Glutamatergic neuron (in vitro differentiated cells): ENCODE results near the gene EYS. TPM values are rescaled to one million over a fixed set of nuclear protein-coding genes. Genes with fewer than 3 reads are reported as not detected.

Experiments
- DNase-seq: peaks from one replicate; pipeline ENCODE4 v3.0.0; 2022
- H3K27ac Mint-ChIP-seq: one replicate; pipeline ENCODE4 v1.8.0; 2020; ENCODE audit warnings: mild to moderate bottlenecking, mixed read lengths, inconsistent platforms; ENCODE audit not compliant: unreplicated experiment
- H3K27me3 Mint-ChIP-seq: one replicate; pipeline ENCODE4 v1.8.0; 2020; ENCODE audit warnings: mild to moderate bottlenecking, moderate library complexity, mixed read lengths, inconsistent platforms; ENCODE audit not compliant: unreplicated experiment
- H3K36me3 Mint-ChIP-seq: one replicate; pipeline ENCODE4 v1.8.0; 2020; ENCODE audit warnings: mild to moderate bottlenecking, mixed read lengths, inconsistent platforms; ENCODE audit not compliant: unreplicated experiment
- H3K4me1 Mint-ChIP-seq: one replicate; pipeline ENCODE4 v1.8.0; 2020; ENCODE audit warnings: mild to moderate bottlenecking, low read depth, mixed read lengths, inconsistent platforms; ENCODE audit not compliant: unreplicated experiment
- H3K4me3 Mint-ChIP-seq: one replicate; pipeline ENCODE4 v1.8.0; 2020; ENCODE audit warnings: mild to moderate bottlenecking, mixed read lengths, inconsistent platforms; ENCODE audit not compliant: unreplicated experiment
- H3K9me3 Mint-ChIP-seq: one replicate; pipeline ENCODE4 v1.8.0; 2020; ENCODE audit warnings: mild to moderate bottlenecking, moderate library complexity, mixed read lengths, inconsistent platforms; ENCODE audit not compliant: unreplicated experiment
- total RNA-seq: library from RNA; stranded (reverse); fragmentation: NEBNext Ultra II Directional; extraction: Animal tissue kit (Norgen Biotek cat#: 25700); gene quantifications from one replicate; pipeline ENCODE4 v1.2.1, GENCODE V29; 2021; ENCODE audit not compliant: unreplicated experiment
- TF ChIP-seq, protein P1 (sequence below): fragments of 200-600 bp; sonication (generic); IDR thresholded peaks from one replicate; pipeline ENCODE4 v1.5.0; 2021; ENCODE audit not compliant: partially characterized antibody, unreplicated experiment

The EYS gene
- total RNA-seq, 1 donor from 2014 or later = 13.2 TPM

DNA sequence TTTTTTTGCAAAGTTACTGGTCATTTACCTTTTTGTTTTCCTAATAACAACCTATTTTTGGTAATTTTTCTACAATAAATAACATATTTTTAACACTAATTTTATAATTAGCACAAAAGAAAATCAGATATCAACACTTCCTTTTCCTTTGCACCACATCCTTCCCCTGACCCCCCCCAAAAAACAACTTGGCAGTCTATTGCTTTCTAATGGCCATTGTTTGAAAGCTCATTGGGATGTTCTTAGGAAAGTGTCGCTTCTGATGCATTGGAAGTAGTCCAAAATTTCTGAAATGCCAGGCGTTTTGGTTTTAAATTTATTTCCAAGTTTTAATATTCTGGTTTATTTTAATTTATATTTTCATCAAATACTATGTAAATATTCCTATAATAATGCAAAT is 407.8 kb downstream of the EYS start:
- TF ChIP-seq, protein P1, sequence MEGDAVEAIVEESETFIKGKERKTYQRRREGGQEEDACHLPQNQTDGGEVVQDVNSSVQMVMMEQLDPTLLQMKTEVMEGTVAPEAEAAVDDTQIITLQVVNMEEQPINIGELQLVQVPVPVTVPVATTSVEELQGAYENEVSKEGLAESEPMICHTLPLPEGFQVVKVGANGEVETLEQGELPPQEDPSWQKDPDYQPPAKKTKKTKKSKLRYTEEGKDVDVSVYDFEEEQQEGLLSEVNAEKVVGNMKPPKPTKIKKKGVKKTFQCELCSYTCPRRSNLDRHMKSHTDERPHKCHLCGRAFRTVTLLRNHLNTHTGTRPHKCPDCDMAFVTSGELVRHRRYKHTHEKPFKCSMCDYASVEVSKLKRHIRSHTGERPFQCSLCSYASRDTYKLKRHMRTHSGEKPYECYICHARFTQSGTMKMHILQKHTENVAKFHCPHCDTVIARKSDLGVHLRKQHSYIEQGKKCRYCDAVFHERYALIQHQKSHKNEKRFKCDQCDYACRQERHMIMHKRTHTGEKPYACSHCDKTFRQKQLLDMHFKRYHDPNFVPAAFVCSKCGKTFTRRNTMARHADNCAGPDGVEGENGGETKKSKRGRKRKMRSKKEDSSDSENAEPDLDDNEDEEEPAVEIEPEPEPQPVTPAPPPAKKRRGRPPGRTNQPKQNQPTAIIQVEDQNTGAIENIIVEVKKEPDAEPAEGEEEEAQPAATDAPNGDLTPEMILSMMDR = no peak
- H3K4me3 Mint-ChIP-seq = no peak overlapping the region
- H3K36me3 Mint-ChIP-seq = no peaks in the 10 kb centered on the region
- H3K27me3 Mint-ChIP-seq = no peaks in the 10 kb centered on the region
- H3K4me1 Mint-ChIP-seq = no peaks in the 10 kb centered on the region
- H3K9me3 Mint-ChIP-seq = no peaks in the 10 kb centered on the region
- no peak for DNase-seq
- H3K27ac Mint-ChIP-seq = no peak overlapping the region

DNA sequence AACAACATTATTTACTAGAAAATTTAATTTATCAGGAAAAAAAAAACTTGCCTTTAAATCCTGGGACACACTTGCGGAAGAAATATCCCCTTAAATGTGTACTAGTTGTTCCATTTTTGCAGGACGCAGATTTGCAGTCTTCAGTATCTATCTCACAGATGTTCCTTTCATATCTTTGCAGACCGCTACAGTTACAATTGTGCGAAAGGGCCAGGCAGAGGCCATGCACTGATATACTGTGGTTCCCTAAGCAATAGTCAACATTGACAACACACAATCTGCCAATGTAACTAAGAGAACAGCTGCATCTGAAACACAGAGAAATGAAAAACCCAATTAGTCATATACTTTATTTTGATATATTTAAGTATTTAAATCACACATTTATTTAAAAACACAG is 411.2 kb downstream of the EYS start:
- H3K4me1 Mint-ChIP-seq = no peaks in the 10 kb centered on the region
- TF ChIP-seq, protein P1 = no peak
- no peak overlapping the region for H3K27ac Mint-ChIP-seq
- no peaks in the 10 kb centered on the region for H3K36me3 Mint-ChIP-seq
- DNase-seq = no peak
- no peaks in the 10 kb centered on the region for H3K9me3 Mint-ChIP-seq
- no peaks in the 10 kb centered on the region for H3K27me3 Mint-ChIP-seq
- H3K4me3 Mint-ChIP-seq = no peak overlapping the region

DNA sequence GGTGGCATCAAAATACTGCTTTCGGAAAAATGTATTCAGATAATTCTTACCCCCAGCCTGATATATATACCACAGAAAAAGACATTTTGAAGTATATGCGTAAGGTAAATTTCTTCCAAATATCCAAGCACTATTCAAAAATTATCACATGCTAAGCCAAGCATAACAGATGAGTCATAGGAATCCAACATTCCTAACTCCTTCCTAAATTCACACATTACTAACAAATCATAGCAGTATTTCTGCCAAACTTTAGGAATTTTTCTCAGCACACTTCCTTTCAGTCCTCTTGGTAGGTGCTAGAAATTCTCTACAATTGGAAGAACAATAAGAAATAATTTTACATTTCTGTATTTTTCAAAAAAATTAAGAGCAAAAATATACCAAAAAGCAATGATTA is 417.5 kb downstream of the EYS start:
- Mint-ChIP-seq H3K9me3 (no peaks in the 10 kb centered on the region), H3K27ac (no peak overlapping the region), H3K36me3 (no peaks in the 10 kb centered on the region), H3K4me1 (no peaks in the 10 kb centered on the region), H3K4me3 (no peak overlapping the region), H3K27me3 (no peaks in the 10 kb centered on the region)
- TF ChIP-seq, protein P1 = no peak
- DNase-seq = no peak

DNA sequence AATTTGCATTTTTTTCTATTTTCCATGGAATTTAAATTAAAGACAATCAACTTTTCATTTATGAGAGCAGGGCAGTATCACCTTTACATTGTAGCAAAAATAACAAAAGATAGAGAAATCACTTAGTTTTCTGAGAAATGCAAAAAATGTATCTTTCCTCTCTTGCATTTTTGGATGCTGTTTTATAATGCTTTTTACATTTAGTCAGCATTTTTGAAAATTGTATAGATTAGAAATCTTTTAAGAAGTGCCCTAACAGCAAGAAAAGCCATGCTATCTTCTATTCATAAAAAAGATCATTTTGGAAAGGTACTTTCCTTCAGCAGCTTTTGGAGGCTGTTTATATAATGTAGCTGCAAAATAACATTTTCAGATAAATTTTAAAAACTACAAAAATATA is 421.8 kb downstream of the EYS start:
- no peaks in the 10 kb centered on the region for H3K27me3 Mint-ChIP-seq
- TF ChIP-seq, protein P1 = no peak
- no peaks in the 10 kb centered on the region for H3K36me3 Mint-ChIP-seq
- H3K4me1 Mint-ChIP-seq = no peaks in the 10 kb centered on the region
- H3K4me3 Mint-ChIP-seq = no peak overlapping the region
- H3K9me3 Mint-ChIP-seq = no peaks in the 10 kb centered on the region
- no peak for DNase-seq
- no peak overlapping the region for H3K27ac Mint-ChIP-seq

DNA sequence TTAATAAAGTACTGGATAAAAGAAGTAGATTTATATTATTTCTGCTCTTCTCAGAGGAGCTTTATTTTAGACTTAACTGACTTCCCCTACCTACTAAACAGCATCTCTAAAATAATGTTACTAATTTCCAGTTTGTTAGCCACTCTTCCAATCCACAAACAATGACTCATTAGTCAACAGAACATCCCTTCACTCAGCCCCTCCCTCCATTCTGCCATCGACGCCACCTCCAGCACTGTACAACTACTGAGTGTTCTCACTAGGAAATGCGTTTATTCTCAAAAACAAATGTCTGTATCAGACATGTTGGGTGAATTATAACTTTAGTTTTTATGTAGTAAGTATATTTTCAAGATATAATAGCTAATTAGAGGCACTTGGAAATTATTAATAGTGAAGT is 427.0 kb downstream of the EYS start:
- no peaks in the 10 kb centered on the region for H3K36me3 Mint-ChIP-seq
- H3K4me1 Mint-ChIP-seq = no peaks in the 10 kb centered on the region
- no peak overlapping the region for H3K4me3 Mint-ChIP-seq
- H3K9me3 Mint-ChIP-seq = no peaks in the 10 kb centered on the region
- TF ChIP-seq, protein P1 = no peak
- no peak for DNase-seq
- no peaks in the 10 kb centered on the region for H3K27me3 Mint-ChIP-seq
- no peak overlapping the region for H3K27ac Mint-ChIP-seq
